GM18868 (cell line): ENCODE results near the gene PGC.
A peak's percentile ranks its signal among the peaks of the same experiment; 100 is the strongest.

Experiments
- ATAC-seq: cut with Tn5 transposase; IDR thresholded peaks from one replicate; pipeline ENCODE4 v1.9.1; 2021; ENCODE audit warnings: mild to moderate bottlenecking, moderate library complexity; ENCODE audit not compliant: unreplicated experiment

The PGC gene

GRCh38 chr6:41717392-41717736, 29.8 kb downstream of the PGC start:
- ATAC-seq = no peak

- no peak for ATAC-seq
These were observed 30.4 kb downstream of the PGC start for GRCh38 chr6:41716516-41717391.

GRCh38 chr6:41715795-41716515, 31.2 kb downstream of the PGC start:
- no peak for ATAC-seq

- no peak for ATAC-seq
These were observed 32.5 kb downstream of the PGC start for GRCh38 chr6:41714556-41715273.

GRCh38 chr6:41713650-41714291, 33.4 kb downstream of the PGC start:
- peak; percentile 66 for ATAC-seq

GRCh38 chr6:41713159-41713649, 34.0 kb downstream of the PGC start:
- ATAC-seq = peak; percentile 6

GRCh38 chr6:41712651-41713103, 34.5 kb downstream of the PGC start:
- ATAC-seq = no peak

- ATAC-seq = no peak
These were observed 35.7 kb downstream of the PGC start for GRCh38 chr6:41711323-41712038.

GRCh38 chr6:41709375-41709774, 37.8 kb downstream of the PGC start:
- no peak for ATAC-seq

GRCh38 chr6:41708856-41709255, 38.3 kb downstream of the PGC start:
- ATAC-seq = no peak

GRCh38 chr6:41707565-41708200, 39.5 kb downstream of the PGC start:
- no peak for ATAC-seq

GRCh38 chr6:41706876-41707564, 40.2 kb downstream of the PGC start:
- ATAC-seq = no peak

GRCh38 chr6:41705996-41706835, 41.0 kb downstream of the PGC start:
- ATAC-seq = peak; percentile 75

GRCh38 chr6:41705311-41705995, 41.7 kb downstream of the PGC start:
- ATAC-seq = no peak

- no peak for ATAC-seq
These were observed 42.4 kb downstream of the PGC start for GRCh38 chr6:41704656-41705310.

GRCh38 chr6:41704028-41704427, 43.2 kb downstream of the PGC start:
- no peak for ATAC-seq
